ENCODE measurements around the gene PHF23.

The PHF23 gene

GRCh38 chr17:7196651-7197401 is 42.4 kb downstream of the PHF23 start:
- no peaks in the 10 kb centered on the region for H3K36me3 ChIP-seq
- H3K4me3 ChIP-seq (ENCODE audit: low read depth in 1 of 2, low read length in 1 of 2): no peak overlapping the region
- TF ChIP-seq, protein P1, sequence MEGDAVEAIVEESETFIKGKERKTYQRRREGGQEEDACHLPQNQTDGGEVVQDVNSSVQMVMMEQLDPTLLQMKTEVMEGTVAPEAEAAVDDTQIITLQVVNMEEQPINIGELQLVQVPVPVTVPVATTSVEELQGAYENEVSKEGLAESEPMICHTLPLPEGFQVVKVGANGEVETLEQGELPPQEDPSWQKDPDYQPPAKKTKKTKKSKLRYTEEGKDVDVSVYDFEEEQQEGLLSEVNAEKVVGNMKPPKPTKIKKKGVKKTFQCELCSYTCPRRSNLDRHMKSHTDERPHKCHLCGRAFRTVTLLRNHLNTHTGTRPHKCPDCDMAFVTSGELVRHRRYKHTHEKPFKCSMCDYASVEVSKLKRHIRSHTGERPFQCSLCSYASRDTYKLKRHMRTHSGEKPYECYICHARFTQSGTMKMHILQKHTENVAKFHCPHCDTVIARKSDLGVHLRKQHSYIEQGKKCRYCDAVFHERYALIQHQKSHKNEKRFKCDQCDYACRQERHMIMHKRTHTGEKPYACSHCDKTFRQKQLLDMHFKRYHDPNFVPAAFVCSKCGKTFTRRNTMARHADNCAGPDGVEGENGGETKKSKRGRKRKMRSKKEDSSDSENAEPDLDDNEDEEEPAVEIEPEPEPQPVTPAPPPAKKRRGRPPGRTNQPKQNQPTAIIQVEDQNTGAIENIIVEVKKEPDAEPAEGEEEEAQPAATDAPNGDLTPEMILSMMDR (IDR thresholded peaks at IDR 0.05): no peak
- H3K27me3 ChIP-seq: no peaks in the 10 kb centered on the region
- H3K27ac ChIP-seq: no peak overlapping the region
- no peaks in the 10 kb centered on the region for H3K9me3 ChIP-seq
- H3K4me1 ChIP-seq (ENCODE audit: control insufficient read depth in 1 of 2, insufficient read depth in 1 of 2, low read depth in 1 of 2, low read length in 1 of 2): no peaks in the 10 kb centered on the region

DNA sequence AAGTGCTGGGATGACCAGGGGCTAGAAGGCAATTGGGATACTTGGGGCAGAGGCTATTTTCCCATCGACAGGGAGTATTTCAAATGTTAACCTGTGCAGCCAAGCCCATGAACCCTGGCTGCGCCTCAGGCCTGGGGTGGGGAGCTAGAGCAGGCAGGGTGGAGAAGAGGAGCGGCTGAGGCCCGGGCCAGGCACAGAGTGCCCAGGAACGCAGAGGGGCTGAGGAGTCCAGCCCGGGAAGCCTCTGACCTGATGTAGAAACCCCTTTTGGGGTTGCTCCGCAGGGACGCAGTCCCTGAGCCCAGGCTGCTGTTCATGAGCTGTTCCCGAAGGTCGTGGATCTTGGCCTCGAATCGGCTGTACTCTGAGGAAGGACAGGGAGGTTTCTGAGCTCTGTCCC is 43.3 kb downstream of the PHF23 start:
- no peaks in the 10 kb centered on the region for H3K36me3 ChIP-seq
- no peaks in the 10 kb centered on the region for H3K9me3 ChIP-seq
- H3K27ac ChIP-seq: no peak overlapping the region
- H3K27me3 ChIP-seq: no peaks in the 10 kb centered on the region
- TF ChIP-seq, protein P1 (IDR thresholded peaks at IDR 0.05): no peak
- no peak overlapping the region for H3K4me3 ChIP-seq (ENCODE audit: low read depth in 1 of 2, low read length in 1 of 2)
- H3K4me1 ChIP-seq (ENCODE audit: control insufficient read depth in 1 of 2, insufficient read depth in 1 of 2, low read depth in 1 of 2, low read length in 1 of 2): no peaks in the 10 kb centered on the region

GRCh38 chr17:7192271-7192937 is 46.9 kb downstream of the PHF23 start:
- no peaks in the 10 kb centered on the region for H3K4me1 ChIP-seq (ENCODE audit: control insufficient read depth in 1 of 2, insufficient read depth in 1 of 2, low read depth in 1 of 2, low read length in 1 of 2)

DNA sequence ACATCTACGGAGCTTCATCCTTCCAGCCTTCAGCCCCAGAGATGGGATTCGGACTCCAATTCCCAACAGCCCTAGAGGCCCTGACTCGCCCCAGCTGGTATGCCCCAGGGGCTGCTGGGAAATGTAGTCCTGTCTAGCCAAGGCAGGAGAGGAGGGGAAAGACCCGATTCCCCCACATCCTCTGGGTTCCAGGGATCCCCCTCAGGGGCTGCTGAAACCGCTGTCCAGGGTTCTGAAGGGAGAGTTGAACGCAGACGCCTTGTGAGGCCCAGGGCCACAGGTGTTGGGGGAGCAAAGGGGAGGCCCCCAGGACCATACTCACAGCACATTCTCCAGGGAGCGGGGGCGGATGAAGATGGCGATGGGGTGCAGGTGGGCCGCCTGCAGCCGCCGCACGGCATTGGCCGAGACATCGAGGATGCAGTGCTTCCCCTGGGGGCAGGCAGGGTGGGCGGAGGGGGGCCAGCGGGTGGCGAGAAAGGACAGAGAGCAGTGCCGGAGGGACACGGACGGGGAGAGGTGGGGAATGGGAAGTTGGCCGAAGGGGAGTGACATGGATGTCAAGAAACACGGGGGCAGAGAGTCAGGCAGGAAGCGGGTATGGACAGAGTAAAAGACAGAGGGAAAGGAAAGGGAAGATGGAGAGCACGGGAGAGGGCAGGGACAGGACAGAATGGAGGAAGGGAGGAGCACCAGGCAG is 47.5 kb downstream of the PHF23 start:
- Histone ChIP-seq H3K27me3 (no peaks in the 10 kb centered on the region), H3K4me3 (ENCODE audit: low read depth in 1 of 2, low read length in 1 of 2) (no peak overlapping the region), H3K27ac (no peak overlapping the region), H3K9me3 (no peaks in the 10 kb centered on the region), H3K36me3 (no peaks in the 10 kb centered on the region), H3K4me1 (ENCODE audit: control insufficient read depth in 1 of 2, insufficient read depth in 1 of 2, low read depth in 1 of 2, low read length in 1 of 2) (no peaks in the 10 kb centered on the region)
- TF ChIP-seq, protein P1 (IDR thresholded peaks at IDR 0.05): no peak

More at GRCh38 chr17:7192271-7192937, 46.9 kb downstream of the PHF23 start:
- H3K27me3 ChIP-seq: no peaks in the 10 kb centered on the region
- H3K36me3 ChIP-seq: no peaks in the 10 kb centered on the region
- H3K27ac ChIP-seq: no peak overlapping the region
- H3K4me3 ChIP-seq (ENCODE audit: low read depth in 1 of 2, low read length in 1 of 2): no peak overlapping the region
- H3K9me3 ChIP-seq: no peaks in the 10 kb centered on the region
- TF ChIP-seq, protein P1 (IDR thresholded peaks at IDR 0.05): no peak

- Histone ChIP-seq H3K4me3 (ENCODE audit: low read depth in 1 of 2, low read length in 1 of 2) (no peak overlapping the region), H3K4me1 (ENCODE audit: control insufficient read depth in 1 of 2, insufficient read depth in 1 of 2, low read depth in 1 of 2, low read length in 1 of 2) (no peaks in the 10 kb centered on the region), H3K9me3 (no peaks in the 10 kb centered on the region), H3K27me3 (no peaks in the 10 kb centered on the region), H3K36me3 (no peaks in the 10 kb centered on the region), H3K27ac (no peak overlapping the region)
- TF ChIP-seq, protein P1 (IDR thresholded peaks at IDR 0.05): no peak
These were observed 48.2 kb downstream of the PHF23 start for GRCh38 chr17:7191069-7191468.
